Measurements from ENCODE around the gene MUC6.

Gene MUC6

GRCh38 chr11:1040428-1041148, 4.1 kb upstream of the MUC6 start:
- Histone ChIP-seq H3K9me3 (no peaks in the 10 kb centered on the region), H3K36me3 (no peaks in the 10 kb centered on the region), H3K4me3 (ENCODE audit: low read depth, low read length) (no peak overlapping the region), H3K27me3 (no peaks in the 10 kb centered on the region), H3K4me1 (no peaks in the 10 kb centered on the region)
- peak; percentile 1 for DNase-seq
- no peak for TF ChIP-seq CTCF (IDR thresholded peaks at IDR 0.05; ENCODE audit: low read depth, low read length)

- H3K4me1 ChIP-seq: no peaks in the 10 kb centered on the region
Observed at GRCh38 chr11:1039481-1040427, 3.2 kb upstream of the MUC6 start.

GRCh38 chr11:1038921-1039320, 2.4 kb upstream of the MUC6 start:
- Histone ChIP-seq H3K9me3 (no peaks in the 10 kb centered on the region), H3K27me3 (no peaks in the 10 kb centered on the region), H3K4me3 (ENCODE audit: low read depth, low read length) (no peak overlapping the region), H3K4me1 (no peaks in the 10 kb centered on the region), H3K36me3 (no peaks in the 10 kb centered on the region)
- no peak for TF ChIP-seq CTCF (IDR thresholded peaks at IDR 0.05; ENCODE audit: low read depth, low read length)
- DNase-seq: no peak

More at GRCh38 chr11:1039481-1040427, 3.2 kb upstream of the MUC6 start:
- no peaks in the 10 kb centered on the region for H3K9me3 ChIP-seq
- no peaks in the 10 kb centered on the region for H3K27me3 ChIP-seq
- TF ChIP-seq CTCF (IDR thresholded peaks at IDR 0.05; ENCODE audit: low read depth, low read length): no peak
- no peak overlapping the region for H3K4me3 ChIP-seq (ENCODE audit: low read depth, low read length)
- no peaks in the 10 kb centered on the region for H3K36me3 ChIP-seq
- no peak for DNase-seq

- no peak overlapping the region for H3K4me3 ChIP-seq (ENCODE audit: low read depth, low read length)
Observed at GRCh38 chr11:1038361-1038760, 1.8 kb upstream of the MUC6 start.

GRCh38 chr11:1037506-1038055, 1.1 kb upstream of the MUC6 start:
- no peaks in the 10 kb centered on the region for H3K4me1 ChIP-seq
- H3K9me3 ChIP-seq: no peaks in the 10 kb centered on the region
- no peak for DNase-seq
- no peak for TF ChIP-seq CTCF (IDR thresholded peaks at IDR 0.05; ENCODE audit: low read depth, low read length)
- H3K4me3 ChIP-seq (ENCODE audit: low read depth, low read length): no peak overlapping the region
- no peaks in the 10 kb centered on the region for H3K36me3 ChIP-seq
- no peaks in the 10 kb centered on the region for H3K27me3 ChIP-seq

More at GRCh38 chr11:1038361-1038760, 1.8 kb upstream of the MUC6 start:
- TF ChIP-seq CTCF (IDR thresholded peaks at IDR 0.05; ENCODE audit: low read depth, low read length): no peak
- H3K36me3 ChIP-seq: no peaks in the 10 kb centered on the region
- no peaks in the 10 kb centered on the region for H3K27me3 ChIP-seq
- H3K9me3 ChIP-seq: no peaks in the 10 kb centered on the region
- H3K4me1 ChIP-seq: no peaks in the 10 kb centered on the region
- DNase-seq: no peak

Data from BE2C (cell line).